Progenitor cell of endocrine pancreas (in vitro differentiated cells): Measurements from ENCODE around the gene CDYL. TPM values are rescaled to one million over a fixed set of nuclear protein-coding genes. Genes with fewer than 3 reads are reported as not detected.

Experiments
- DNase-seq: peaks from one replicate; pipeline ENCODE4 v3.0.0; 2021; ENCODE audit warnings: low spot score; ENCODE audit not compliant: unreplicated experiment
- H3K27ac Mint-ChIP-seq: 2 replicates; pipeline ENCODE4 v1.8.0; 2021; ENCODE audit warnings: mild to moderate bottlenecking, moderate library complexity, mixed read lengths
- H3K27me3 Mint-ChIP-seq: 2 replicates; pipeline ENCODE4 v1.8.0; 2021; ENCODE audit warnings: mixed read lengths
- H3K36me3 Mint-ChIP-seq: 2 replicates; pipeline ENCODE4 v1.8.0; 2022; ENCODE audit warnings: mixed read lengths; ENCODE audit not compliant: insufficient read depth
- H3K4me1 Mint-ChIP-seq: 2 replicates; pipeline ENCODE4 v1.8.0; 2021; ENCODE audit warnings: low read depth, mixed read lengths
- H3K4me3 Mint-ChIP-seq: 2 replicates; pipeline ENCODE4 v1.8.0; 2021; ENCODE audit warnings: low read depth, mild to moderate bottlenecking, moderate library complexity, mixed read lengths
- H3K9me3 Mint-ChIP-seq: 2 replicates; pipeline ENCODE4 v1.8.0; 2021; ENCODE audit warnings: low read depth, mixed read lengths
- total RNA-seq: library from RNA; stranded (reverse); gene quantifications from 2 replicates; pipeline ENCODE4 v1.2.1, GENCODE V29; 2021
- TF ChIP-seq, protein P1 (sequence below): fragments of 200-600 bp; sonication (generic); IDR thresholded peaks from one replicate; pipeline ENCODE4 v1.5.0; 2021; ENCODE audit warnings: antibody characterized with exemption, mild to moderate bottlenecking; ENCODE audit not compliant: unreplicated experiment

The CDYL gene
- total RNA-seq, 1 donor from 2014 or later = 78.3 TPM

DNA sequence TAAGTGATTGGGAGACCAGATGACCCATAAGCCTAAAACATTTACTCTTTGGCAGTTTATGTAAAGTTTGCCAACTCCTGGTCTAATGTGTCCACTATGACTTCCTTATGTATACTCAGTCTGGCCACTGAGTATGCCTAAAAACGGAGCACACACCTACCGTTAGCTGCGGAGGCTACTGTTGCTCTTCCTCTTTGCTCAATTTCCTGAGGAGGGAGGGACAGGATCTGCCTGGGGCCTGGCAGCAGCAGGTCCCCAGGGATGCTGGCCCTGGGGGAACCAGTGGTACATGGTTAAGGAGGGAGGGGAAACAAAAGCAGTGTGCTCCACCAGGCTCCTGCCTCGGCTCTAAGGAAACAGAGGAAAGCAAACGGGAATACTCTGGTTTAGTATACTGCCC lies 113.5 kb downstream of the CDYL start:
- DNase-seq = no peak
- TF ChIP-seq, protein P1, sequence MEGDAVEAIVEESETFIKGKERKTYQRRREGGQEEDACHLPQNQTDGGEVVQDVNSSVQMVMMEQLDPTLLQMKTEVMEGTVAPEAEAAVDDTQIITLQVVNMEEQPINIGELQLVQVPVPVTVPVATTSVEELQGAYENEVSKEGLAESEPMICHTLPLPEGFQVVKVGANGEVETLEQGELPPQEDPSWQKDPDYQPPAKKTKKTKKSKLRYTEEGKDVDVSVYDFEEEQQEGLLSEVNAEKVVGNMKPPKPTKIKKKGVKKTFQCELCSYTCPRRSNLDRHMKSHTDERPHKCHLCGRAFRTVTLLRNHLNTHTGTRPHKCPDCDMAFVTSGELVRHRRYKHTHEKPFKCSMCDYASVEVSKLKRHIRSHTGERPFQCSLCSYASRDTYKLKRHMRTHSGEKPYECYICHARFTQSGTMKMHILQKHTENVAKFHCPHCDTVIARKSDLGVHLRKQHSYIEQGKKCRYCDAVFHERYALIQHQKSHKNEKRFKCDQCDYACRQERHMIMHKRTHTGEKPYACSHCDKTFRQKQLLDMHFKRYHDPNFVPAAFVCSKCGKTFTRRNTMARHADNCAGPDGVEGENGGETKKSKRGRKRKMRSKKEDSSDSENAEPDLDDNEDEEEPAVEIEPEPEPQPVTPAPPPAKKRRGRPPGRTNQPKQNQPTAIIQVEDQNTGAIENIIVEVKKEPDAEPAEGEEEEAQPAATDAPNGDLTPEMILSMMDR = no peak
- Mint-ChIP-seq H3K4me3 (no peak overlapping the region), H3K36me3 (peaks cover 11% of the 10 kb centered on the region), H3K27ac (peak overlapping the region; percentile 58), H3K9me3 (no peaks in the 10 kb centered on the region), H3K27me3 (no peaks in the 10 kb centered on the region), H3K4me1 (peaks cover 18% of the 10 kb centered on the region)

- DNase-seq = no peak
- H3K27me3 Mint-ChIP-seq = no peaks in the 10 kb centered on the region
- no peak overlapping the region for H3K4me3 Mint-ChIP-seq
- peaks cover 11% of the 10 kb centered on the region for H3K36me3 Mint-ChIP-seq
- no peaks in the 10 kb centered on the region for H3K9me3 Mint-ChIP-seq
- TF ChIP-seq, protein P1 = no peak
- no peak overlapping the region for H3K27ac Mint-ChIP-seq
- H3K4me1 Mint-ChIP-seq = peaks cover 18% of the 10 kb centered on the region
Measured at GRCh38 chr6:4890191-4890590, 114.0 kb downstream of the CDYL start.

DNA sequence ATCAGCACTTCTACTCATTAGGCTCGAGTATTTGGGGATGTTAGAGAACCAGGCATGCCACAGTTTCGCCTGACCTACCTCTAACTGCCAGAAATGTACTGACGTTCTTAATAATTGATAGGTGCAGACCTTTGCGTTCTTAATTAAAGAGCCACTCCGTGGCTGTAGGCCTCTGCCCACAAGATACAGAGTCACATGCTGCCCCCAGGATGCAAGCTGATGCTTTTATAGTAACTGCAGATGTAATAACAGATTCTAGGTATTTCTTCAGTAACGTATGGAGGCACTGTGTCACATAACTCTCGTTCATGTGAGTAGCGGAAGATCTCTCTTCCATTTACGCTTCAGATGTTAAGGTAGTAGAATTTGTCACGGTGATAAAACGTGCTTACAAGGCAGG lies 114.4 kb downstream of the CDYL start:
- DNase-seq = no peak
- Mint-ChIP-seq H3K4me3 (no peak overlapping the region), H3K4me1 (peaks cover 18% of the 10 kb centered on the region), H3K27me3 (no peaks in the 10 kb centered on the region), H3K27ac (no peak overlapping the region), H3K36me3 (peaks cover 11% of the 10 kb centered on the region), H3K9me3 (no peaks in the 10 kb centered on the region)
- TF ChIP-seq, protein P1 = no peak

DNA sequence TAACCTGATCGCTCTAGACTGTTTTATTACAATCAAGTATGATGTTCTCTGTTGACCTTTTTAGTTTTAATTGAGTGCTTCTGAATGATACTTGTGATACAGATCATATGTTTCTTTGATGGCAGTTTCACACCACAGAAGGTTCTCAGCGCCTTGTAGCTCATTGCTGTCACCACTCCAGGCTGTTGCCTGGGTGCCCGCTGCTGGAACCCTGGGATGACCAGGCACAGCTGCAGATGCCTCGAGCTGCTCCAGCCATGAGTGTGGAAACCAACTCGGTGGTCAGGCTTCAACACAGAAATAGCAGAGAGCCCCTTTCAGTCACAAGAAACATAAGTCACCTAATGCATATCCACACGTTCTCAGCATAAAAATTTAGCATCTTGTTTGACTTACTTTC lies 114.9 kb downstream of the CDYL start:
- H3K9me3 Mint-ChIP-seq = no peaks in the 10 kb centered on the region
- no peak overlapping the region for H3K4me3 Mint-ChIP-seq
- H3K36me3 Mint-ChIP-seq = peaks cover 13% of the 10 kb centered on the region
- peaks cover 18% of the 10 kb centered on the region for H3K4me1 Mint-ChIP-seq
- H3K27me3 Mint-ChIP-seq = no peaks in the 10 kb centered on the region
- TF ChIP-seq, protein P1 = no peak
- H3K27ac Mint-ChIP-seq = no peak overlapping the region
- no peak for DNase-seq

DNA sequence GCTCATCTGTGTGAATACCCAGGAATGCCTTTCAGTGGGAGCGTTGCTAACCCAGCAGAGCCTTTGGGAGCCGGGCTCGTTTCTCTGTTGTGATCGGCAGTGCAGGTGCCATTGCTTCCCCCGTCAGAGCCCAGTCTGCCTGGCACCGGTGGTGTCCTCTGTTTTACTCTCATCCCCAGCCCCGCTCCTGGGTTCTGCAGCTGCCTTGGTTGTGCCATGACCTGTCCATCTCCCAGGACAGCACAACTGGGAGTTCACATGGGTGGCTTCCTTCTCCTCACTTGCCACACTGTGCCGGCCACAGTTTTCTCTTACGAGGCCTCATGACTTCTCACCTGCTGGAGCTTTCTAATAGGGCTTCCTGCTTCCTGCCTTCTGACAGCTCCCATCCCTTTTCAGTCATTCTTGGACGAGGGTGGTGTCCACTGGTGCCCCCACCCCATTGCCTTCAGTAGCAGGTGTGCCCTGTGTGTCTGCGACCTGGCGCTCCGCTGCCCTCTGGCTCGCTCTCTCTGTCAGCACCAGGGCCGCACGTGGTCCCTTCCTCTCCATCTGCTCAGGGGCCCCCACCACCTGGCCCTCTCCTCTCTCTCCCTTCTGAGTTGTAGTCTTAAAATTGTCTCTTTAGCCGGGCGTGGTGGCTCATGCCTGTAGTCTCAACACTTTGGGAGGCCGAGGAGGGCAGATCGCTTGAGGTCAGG lies 116.7 kb downstream of the CDYL start:
- H3K36me3 Mint-ChIP-seq = peaks cover 20% of the 10 kb centered on the region
- TF ChIP-seq, protein P1 = no peak

More for the DNA sequence above, 116.7 kb downstream of the CDYL start:
- Mint-ChIP-seq H3K27ac (peak overlapping the region; percentile 62), H3K27me3 (no peaks in the 10 kb centered on the region), H3K4me1 (peaks cover 12% of the 10 kb centered on the region), H3K4me3 (no peak overlapping the region), H3K9me3 (no peaks in the 10 kb centered on the region)
- DNase-seq = no peak
